Urinary bladder (tissue), 4 donors: ENCODE results near the gene GLI3. TPM values are rescaled to one million over a fixed set of nuclear protein-coding genes. Genes with fewer than 3 reads are reported as not detected.
A peak's percentile ranks its signal among the peaks of the same experiment; 100 is the strongest.

Experiments
- DNase-seq: peaks from one replicate; pipeline ENCODE4 v3.0.0-alpha.2; 2015; ENCODE audit errors: extremely low spot score
- H3K27ac ChIP-seq: one replicate; pipeline ENCODE4 v1.5.1; 2013; ENCODE audit warnings: low read depth, mild to moderate bottlenecking, moderate library complexity
- H3K36me3 ChIP-seq: one replicate; pipeline ENCODE4 v1.6.1; 2013; ENCODE audit warnings: mild to moderate bottlenecking, moderate library complexity; ENCODE audit not compliant: insufficient read depth
- H3K4me1 ChIP-seq: one replicate; pipeline ENCODE4 v1.6.1; 2013; ENCODE audit warnings: mild to moderate bottlenecking, moderate library complexity; ENCODE audit not compliant: insufficient read depth
- H3K4me3 ChIP-seq: one replicate; pipeline ENCODE4 v1.5.1; 2013; ENCODE audit warnings: low read depth, low read length
- WGBS: extraction: QIAGEN DNeasy Blood & Tissue Kit; methylation state at CpG from one replicate; pipeline ENCODE4 v1.1.7; 2013; 5-methylcytosine and 5-hydroxymethylcytosine counted together
- polyA plus RNA-seq: library from polyadenylated mRNA; stranded (reverse); fragments of 200-250 nt; gene quantifications from one replicate; pipeline ENCODE4 v1.2.3, GENCODE V29; 2013
- total RNA-seq: library from RNA; depleted of rRNA; stranded (reverse); fragments of >200 nt; gene quantifications from one replicate; pipeline ENCODE4 v1.2.3, GENCODE V29; 2014
- donor health status: healthy with polysubstance abuse.
- donor health status: healthy.

The GLI3 gene
- total and polyA plus RNA-seq, 2 donors: 8.1 to 23.2 TPM

DNA sequence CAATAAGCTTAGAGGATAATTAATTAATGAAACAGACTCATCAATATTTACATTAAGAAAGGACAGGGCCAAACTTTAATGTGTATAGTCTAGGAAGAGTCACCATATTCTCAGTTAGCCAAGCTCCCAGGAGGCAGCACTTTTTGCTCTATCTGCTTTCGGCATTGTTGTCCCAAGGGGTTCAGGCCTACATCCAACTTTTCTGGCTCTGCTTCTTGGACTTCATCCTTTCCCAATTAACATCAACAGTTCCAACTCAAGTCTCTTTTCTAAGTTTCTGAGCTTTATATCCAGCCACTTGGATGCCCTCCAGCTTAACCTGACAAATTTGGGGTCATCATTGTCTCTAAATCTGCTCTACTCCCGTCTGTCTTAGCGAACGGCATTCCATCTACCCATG lies 42.8 kb downstream of the GLI3 start:
- Histone ChIP-seq H3K36me3 (no peaks in the 10 kb centered on the region), H3K4me1 (no peaks in the 10 kb centered on the region), H3K27ac (no peak overlapping the region), H3K4me3 (no peak overlapping the region)
- no peak for DNase-seq
- 58% methylated on average over 4 of the region's 4 CpGs for WGBS

DNA sequence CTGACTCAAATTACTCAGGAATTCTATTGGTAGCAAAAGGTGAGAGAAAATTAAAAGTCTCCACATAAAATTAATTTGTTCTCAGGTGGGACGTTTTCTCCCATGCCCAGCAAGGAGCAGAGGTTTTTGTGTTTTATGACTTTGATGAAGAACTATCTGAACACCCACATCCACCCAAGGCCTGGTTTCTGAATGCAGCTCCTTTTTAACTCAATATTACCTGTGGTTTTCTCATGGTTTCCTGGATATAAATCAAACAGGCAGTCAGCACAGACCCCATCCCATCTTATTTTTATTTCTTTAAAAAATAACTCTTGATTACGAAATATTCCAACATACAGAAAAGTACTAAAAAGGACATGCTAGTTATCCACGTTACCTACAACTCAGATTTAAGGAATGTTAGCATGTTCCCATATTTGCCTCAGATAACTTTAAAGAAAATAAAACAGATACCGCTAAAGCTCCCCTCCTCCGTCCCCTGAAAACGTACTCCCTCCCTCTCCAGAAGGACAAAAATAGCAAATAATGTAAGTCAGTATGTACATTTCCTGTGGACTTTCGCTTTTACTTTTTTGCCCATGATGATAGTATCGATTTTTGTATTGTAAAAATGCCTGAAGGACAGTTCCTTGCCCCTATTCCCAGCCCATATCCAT lies 43.4 kb downstream of the GLI3 start:
- H3K27ac ChIP-seq: no peak overlapping the region
- H3K36me3 ChIP-seq: no peaks in the 10 kb centered on the region
- 61% methylated on average over 8 of the region's 8 CpGs for WGBS
- DNase-seq: no peak
- H3K4me3 ChIP-seq: no peak overlapping the region
- no peaks in the 10 kb centered on the region for H3K4me1 ChIP-seq

DNA sequence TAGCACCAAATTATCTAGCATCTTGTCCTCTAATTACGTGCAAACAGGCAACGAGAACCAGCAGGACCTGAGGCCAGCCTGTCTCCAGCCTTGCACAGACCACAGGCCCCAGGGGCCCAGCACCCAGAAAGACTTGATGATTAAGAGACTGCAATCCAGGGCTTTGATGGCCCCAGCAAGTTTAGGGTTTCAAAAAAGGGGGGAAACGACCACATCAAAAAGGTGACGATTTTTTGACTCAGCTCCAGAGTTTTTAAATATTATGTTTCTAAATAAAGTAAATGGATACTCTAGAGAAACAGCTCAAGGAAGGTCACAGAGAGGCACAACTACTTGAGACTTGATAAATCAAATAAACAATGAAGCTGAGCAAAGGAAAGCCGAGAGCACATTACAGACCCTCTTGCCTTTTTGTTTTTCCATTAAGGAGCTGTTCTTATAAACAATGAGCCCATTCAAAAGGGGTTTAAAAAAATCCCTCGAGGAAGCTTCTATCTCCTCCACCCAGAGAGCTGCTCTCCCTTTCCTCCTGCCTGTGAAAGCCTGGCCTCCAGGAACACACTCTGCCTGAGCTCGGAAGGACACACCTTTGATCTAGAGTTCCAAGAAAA lies 44.1 kb downstream of the GLI3 start:
- H3K4me3 ChIP-seq: no peak overlapping the region
- no peaks in the 10 kb centered on the region for H3K4me1 ChIP-seq
- 44% methylated on average over 7 of the region's 7 CpGs for WGBS
- H3K27ac ChIP-seq: no peak overlapping the region
- H3K36me3 ChIP-seq: no peaks in the 10 kb centered on the region
- no peak for DNase-seq

DNA sequence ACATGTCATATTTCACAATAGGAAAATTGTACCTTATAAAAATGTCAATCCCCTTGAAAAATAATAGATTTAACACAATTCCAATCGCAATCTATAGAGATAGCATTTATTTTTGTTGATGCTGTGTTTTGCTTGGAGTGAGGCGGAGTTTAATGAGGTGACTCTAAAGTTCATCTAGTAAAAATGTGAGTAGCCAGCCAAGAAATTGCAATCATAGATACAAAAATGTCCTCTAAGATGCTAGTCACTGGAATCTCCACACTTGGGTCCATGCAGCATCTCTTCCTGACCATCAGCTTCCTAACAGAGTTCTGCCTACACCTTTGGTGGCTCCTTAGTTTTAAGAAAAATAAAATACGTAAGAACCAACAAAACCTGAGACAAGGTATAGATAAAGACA lies 44.9 kb downstream of the GLI3 start:
- 82% methylated on average over 3 of the region's 3 CpGs for WGBS
- Histone ChIP-seq H3K4me3 (no peak overlapping the region), H3K4me1 (no peaks in the 10 kb centered on the region), H3K27ac (peak overlapping the region; percentile 23), H3K36me3 (no peaks in the 10 kb centered on the region)
- no peak for DNase-seq

DNA sequence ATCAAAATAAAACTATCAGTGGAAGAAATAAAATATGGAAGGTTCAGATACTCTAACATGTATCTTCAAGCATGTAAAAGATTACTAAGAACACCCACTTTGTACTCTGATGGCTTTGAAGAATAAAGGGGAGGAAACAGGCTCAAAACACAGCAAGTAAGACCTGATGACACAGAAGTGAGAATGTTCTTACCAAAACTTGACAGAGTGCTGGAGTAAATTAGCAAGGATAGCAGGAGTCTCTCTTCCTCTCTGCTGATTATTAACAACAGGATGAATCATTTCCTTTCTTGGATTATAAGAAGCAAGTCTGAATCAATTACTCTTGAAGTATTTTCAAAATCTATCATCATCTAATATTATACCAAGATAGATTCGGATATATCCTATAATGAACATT lies 47.5 kb downstream of the GLI3 start:
- DNase-seq: no peak
- Histone ChIP-seq H3K36me3 (no peaks in the 10 kb centered on the region), H3K4me1 (no peaks in the 10 kb centered on the region), H3K27ac (no peak overlapping the region), H3K4me3 (no peak overlapping the region)
- 79% methylated on average over 1 of the region's 1 CpG for WGBS

DNA sequence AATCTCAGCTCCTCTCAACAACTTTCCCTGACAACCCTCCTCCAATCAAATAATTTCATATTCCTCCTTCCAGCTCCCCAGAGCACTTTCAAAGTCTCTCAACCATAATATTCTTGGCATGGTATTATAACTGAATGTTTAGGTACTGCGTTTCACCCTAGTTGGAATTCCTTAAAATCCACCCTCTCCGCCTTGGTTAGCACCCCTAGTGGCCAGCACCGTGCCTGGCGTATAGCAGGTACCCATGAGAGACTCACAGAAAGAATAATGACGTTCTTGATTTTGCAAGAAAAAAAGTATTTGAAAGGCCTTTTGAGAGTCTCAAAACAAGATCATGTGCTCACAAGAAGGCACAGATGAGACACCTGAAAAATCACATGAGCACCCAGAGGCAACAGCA lies 50.9 kb downstream of the GLI3 start:
- no peak overlapping the region for H3K27ac ChIP-seq
- DNase-seq: no peak
- no peaks in the 10 kb centered on the region for H3K36me3 ChIP-seq
- 78% methylated on average over 5 of the region's 5 CpGs for WGBS
- H3K4me3 ChIP-seq: no peak overlapping the region
- no peaks in the 10 kb centered on the region for H3K4me1 ChIP-seq

DNA sequence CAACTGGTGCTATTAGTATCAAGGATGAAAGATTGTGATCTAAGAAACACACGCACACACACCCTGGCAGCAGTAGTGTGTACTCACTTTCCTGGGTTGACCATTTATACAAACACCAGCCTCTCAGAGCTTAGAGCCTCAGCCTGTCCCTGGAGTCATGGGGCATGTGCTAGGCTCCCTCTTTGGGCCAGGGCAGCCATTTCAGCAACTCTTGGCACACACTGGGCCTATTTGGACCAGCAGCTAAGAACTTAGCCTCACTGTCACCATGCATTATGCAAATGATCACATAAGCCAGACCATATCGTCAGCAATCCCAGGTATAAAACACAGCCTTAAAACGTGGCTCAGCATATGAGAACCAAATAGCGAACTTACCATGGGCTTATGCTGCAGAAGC lies 51.3 kb downstream of the GLI3 start:
- Histone ChIP-seq H3K36me3 (no peaks in the 10 kb centered on the region), H3K27ac (no peak overlapping the region), H3K4me3 (no peak overlapping the region), H3K4me1 (no peaks in the 10 kb centered on the region)
- 85% methylated on average over 4 of the region's 4 CpGs for WGBS
- no peak for DNase-seq

DNA sequence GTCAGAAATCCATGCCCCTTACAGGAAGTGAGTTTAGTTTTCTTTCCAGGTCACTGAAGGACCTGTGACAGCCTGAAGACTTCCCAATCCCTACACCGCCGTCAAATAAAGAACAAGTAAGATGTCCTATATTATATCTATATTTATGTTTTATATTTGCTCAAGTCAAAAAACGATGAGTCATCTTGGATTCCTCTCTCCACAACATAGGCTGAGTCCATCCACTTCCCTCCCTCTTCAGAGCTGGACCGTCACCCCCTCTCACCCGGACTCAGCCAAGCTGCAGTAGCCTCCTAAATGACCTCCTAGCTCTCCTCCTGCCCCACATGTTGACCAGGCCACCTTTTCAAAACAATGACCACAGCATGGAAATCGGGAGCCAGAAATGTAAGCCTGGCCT lies 53.5 kb downstream of the GLI3 start:
- H3K4me1 ChIP-seq: no peaks in the 10 kb centered on the region
- DNase-seq: no peak
- no peak overlapping the region for H3K4me3 ChIP-seq
- H3K27ac ChIP-seq: no peak overlapping the region
- 79% methylated on average over 6 of the region's 6 CpGs for WGBS
- H3K36me3 ChIP-seq: no peaks in the 10 kb centered on the region

DNA sequence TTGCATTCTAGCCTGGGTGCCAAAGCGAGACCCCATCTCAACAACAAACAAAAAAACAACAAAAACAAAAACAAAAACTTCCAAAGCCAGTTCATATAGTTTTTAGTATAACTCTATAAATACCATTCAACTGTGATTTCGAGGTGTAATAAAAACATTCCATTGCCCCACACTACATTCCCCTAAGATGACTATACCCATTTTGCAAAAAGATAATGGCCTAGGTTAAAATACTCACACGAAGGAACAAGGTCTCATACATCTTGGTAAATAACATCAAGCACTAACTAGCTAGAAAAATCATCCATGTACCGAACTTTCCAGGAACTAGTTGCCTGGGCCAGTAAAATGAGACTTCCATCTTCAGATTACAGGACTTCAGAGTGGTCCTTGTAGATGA lies 55.4 kb downstream of the GLI3 start:
- DNase-seq: no peak
- Histone ChIP-seq H3K27ac (no peak overlapping the region), H3K36me3 (no peaks in the 10 kb centered on the region), H3K4me1 (no peaks in the 10 kb centered on the region), H3K4me3 (no peak overlapping the region)
- WGBS: 95% methylated on average over 4 of the region's 4 CpGs

DNA sequence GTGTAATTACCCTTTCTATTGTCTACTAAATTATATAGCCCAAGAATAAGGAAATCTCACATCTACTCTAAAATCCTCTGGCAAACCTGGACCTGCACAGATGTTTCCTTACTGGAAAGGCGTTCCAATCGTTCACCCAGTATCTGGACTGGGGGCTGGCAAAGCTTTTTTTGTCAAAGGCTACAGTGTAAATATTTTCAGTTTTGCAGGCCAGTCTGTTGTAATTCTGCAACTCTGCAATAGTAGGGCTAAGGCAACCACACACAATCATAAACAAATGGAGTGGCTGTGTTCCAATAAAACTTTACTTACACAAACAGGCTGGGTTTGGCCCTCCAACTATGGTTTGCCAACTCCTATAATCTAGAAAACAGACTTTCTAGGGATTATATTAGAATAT lies 56.2 kb downstream of the GLI3 start:
- WGBS: 40% methylated on average over 2 of the region's 2 CpGs
- Histone ChIP-seq H3K36me3 (no peaks in the 10 kb centered on the region), H3K27ac (no peak overlapping the region), H3K4me3 (no peak overlapping the region), H3K4me1 (no peaks in the 10 kb centered on the region)
- DNase-seq: no peak

DNA sequence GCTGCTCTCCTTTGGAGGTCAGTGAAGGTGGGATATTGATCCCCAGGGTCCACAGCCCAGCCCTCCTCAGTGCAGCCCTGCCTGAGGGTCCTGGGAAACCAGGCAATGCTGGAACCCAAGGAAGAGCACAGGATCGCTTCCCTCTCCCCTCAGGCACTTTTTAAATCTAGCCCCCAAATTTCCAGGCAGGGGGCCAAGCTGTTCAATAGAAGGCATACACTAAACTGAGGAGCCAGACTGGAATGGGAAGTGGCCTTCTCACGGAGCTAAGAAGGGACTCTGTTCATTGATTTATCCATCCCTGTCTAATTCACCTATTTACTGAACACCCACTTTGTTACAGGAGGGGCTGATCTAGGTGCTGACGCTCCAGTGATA lies 60.3 kb downstream of the GLI3 start:
- Histone ChIP-seq H3K36me3 (no peaks in the 10 kb centered on the region), H3K27ac (no peak overlapping the region), H3K4me1 (no peaks in the 10 kb centered on the region), H3K4me3 (no peak overlapping the region)
- DNase-seq: no peak
- WGBS: 89% methylated on average over 3 of the region's 3 CpGs

DNA sequence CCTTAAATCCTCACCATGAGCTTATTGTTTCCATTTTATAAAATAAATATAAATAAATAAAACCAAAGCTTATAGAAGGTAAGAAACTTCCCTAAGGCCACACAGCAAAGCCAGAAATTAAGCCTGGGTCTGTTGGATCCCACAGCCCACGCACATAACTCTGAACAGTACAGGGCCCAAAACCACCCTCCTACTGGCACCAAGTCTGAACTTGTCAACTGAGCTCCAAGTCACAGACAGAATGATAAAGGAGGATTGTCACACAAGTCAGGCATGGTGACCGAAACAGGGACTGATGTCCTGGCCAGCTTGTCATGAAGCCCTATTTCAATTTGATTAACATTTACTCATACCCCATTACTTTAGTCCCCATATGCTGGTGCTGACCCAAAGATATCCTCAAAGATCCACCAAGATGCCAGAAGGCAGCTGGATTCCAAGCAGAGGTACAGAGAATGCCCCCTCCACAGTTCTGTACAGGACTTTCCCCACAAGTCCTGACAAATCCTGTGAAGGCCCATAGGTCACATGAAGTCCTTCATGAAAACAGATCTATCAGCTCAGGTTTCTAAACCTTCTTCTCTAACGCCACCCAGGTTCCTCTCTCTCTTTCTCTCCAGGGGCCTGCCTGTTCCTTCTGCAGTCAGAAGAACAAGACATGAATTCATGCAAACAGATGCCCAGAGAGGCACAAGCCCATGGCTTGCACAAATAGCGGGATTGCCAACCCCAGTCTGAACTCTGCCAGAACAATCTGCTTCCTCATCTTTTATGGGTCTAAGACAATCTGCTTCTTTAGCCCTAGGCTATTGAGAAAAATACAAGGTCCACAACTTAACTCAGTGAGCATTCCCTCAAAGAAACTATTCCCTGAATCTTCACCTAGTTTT lies 60.9 kb downstream of the GLI3 start:
- H3K4me1 ChIP-seq: no peaks in the 10 kb centered on the region
- H3K27ac ChIP-seq: no peak overlapping the region
- no peak overlapping the region for H3K4me3 ChIP-seq
- 87% methylated on average over 4 of the region's 4 CpGs for WGBS
- H3K36me3 ChIP-seq: no peaks in the 10 kb centered on the region
- DNase-seq: no peak

DNA sequence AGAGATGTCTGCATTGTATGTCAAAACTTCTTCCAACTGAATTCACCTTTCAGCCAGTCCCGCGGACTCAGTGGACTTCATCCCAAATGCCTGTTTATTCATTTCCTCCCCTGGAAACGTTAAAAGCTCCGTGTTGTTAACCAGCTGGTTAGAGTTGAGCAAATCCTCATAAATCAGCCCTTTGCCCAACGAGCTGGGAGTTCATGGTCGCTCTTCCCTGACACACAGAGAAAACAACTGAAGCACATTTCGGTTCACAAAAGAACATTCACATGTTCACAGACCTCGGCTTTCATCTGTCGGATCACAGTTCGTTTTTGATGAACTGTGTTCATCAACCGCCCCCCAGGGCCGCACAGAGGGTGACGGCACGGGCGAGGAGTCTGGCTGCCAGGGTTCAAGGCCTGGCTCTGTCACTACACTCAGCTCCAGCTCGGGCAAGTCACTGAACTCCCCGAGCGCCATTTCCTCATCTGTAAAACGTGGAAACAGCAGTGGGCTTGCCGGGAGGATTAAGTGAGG lies 62.6 kb downstream of the GLI3 start:
- no peak for DNase-seq
- no peaks in the 10 kb centered on the region for H3K36me3 ChIP-seq

DNA sequence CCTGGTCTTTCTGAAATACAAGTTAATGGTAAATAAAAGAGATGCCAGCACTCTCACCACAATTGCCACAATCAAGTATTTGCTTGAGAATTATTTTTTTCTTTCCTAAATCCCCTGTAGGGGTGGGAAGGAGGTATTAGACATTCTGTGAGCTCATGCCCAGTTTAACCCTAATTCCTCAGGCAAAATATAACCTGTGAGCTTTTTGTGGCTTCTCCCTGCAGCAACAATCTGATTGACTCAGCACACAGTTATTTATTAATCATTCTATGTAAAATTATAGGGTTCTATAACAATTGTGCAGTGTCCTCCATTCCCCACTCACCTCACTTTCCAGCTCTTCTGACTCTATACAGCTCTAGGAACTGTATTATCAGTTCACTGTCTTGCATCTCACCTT lies 66.3 kb downstream of the GLI3 start:
- peaks cover 1% of the 10 kb centered on the region for H3K4me1 ChIP-seq
- DNase-seq: no peak
- no peak overlapping the region for H3K27ac ChIP-seq

More for the DNA sequence above, 62.6 kb downstream of the GLI3 start:
- H3K27ac ChIP-seq: no peak overlapping the region
- no peak overlapping the region for H3K4me3 ChIP-seq
- H3K4me1 ChIP-seq: no peaks in the 10 kb centered on the region
- WGBS: 37% methylated on average over 20 of the region's 20 CpGs

More for the DNA sequence above, 66.3 kb downstream of the GLI3 start:
- no peaks in the 10 kb centered on the region for H3K36me3 ChIP-seq
- no peak overlapping the region for H3K4me3 ChIP-seq
